Stimulated activated CD8-positive, alpha-beta memory T cell treated with anti-CD3 and anti-CD28 coated beads, Interleukin-4, amount 100 ng/mL, for 48 hours (primary cell): ENCODE data around the gene MS4A2.
"Not testable (repeated sequence)": the region's sequence is repeated elsewhere in the genome, so short reads cannot be mapped to it uniquely, and the experiment has no call there.

Experiments
- DNase-seq: peaks from one replicate; pipeline ENCODE4 v3.0.0-alpha.2; 2020

MS4A2 gene

GRCh38 chr11:60088364-60088763, at the start of gene MS4A2:
TSS of gene MS4A2 (plus strand) at chr11:60088664. CDS start at chr11:60088766, 102 bp downstream.
- DNase-seq: no peak

- no peak for DNase-seq
Observed at GRCh38 chr11:60040109-60040508, 48.4 kb upstream of the MS4A2 start, which contains the start of gene OOSP2. TSS of gene OOSP2 (plus strand) at chr11:60040409. CDS start at chr11:60040460, 51 bp downstream.

- not testable (repeated sequence) for DNase-seq
Observed at GRCh38 chr11:60050422-60050821, 38.0 kb upstream of the MS4A2 start.

- not testable (repeated sequence) for DNase-seq
Observed at GRCh38 chr11:60050839-60051238, 37.6 kb upstream of the MS4A2 start.

- DNase-seq: no peak
Observed at GRCh38 chr11:60056349-60056969, 32.0 kb upstream of the MS4A2 start, which contains the start of gene MS4A3. TSS of gene MS4A3 (plus strand) at chr11:60056665. CDS start at chr11:60061161, 4,496 bp downstream.

- no peak for DNase-seq
Observed at GRCh38 chr11:60059052-60059451, 29.4 kb upstream of the MS4A2 start.

- DNase-seq: no peak
Observed at GRCh38 chr11:60059521-60060240, 28.8 kb upstream of the MS4A2 start.

- no peak for DNase-seq
Observed at GRCh38 chr11:60064111-60064510, 24.4 kb upstream of the MS4A2 start.

GRCh38 chr11:60065801-60066200, 22.7 kb upstream of the MS4A2 start:
- DNase-seq: no peak

- DNase-seq: no peak
Observed at GRCh38 chr11:60069450-60069849, 19.0 kb upstream of the MS4A2 start.

GRCh38 chr11:60071644-60072043, 16.8 kb upstream of the MS4A2 start:
- not testable (repeated sequence) for DNase-seq

- no peak for DNase-seq
Observed at GRCh38 chr11:60077216-60077817, 11.1 kb upstream of the MS4A2 start.

- no peak for DNase-seq
Observed at GRCh38 chr11:60077981-60078380, 10.5 kb upstream of the MS4A2 start.

- no peak for DNase-seq
Observed at GRCh38 chr11:60078745-60079144, 9.7 kb upstream of the MS4A2 start.

GRCh38 chr11:60080535-60080934, 7.9 kb upstream of the MS4A2 start:
- no peak for DNase-seq

GRCh38 chr11:60084631-60085273, 3.7 kb upstream of the MS4A2 start:
- DNase-seq: no peak

- DNase-seq: no peak
Observed at GRCh38 chr11:60085909-60086308, 2.6 kb upstream of the MS4A2 start.

GRCh38 chr11:60087239-60087638, 1.2 kb upstream of the MS4A2 start:
- DNase-seq: no peak

- no peak for DNase-seq
Observed at GRCh38 chr11:60095477-60096120, 7.1 kb downstream of the MS4A2 start.

- DNase-seq: no peak
Observed at GRCh38 chr11:60097189-60097588, 8.7 kb downstream of the MS4A2 start.

GRCh38 chr11:60098508-60098907, 10.0 kb downstream of the MS4A2 start:
- DNase-seq: no peak

- DNase-seq: no peak
Observed at GRCh38 chr11:60100516-60100915, 12.1 kb downstream of the MS4A2 start.

- DNase-seq: not testable (repeated sequence)
Observed at GRCh38 chr11:60101368-60101767, 12.9 kb downstream of the MS4A2 start.
